Keratinocyte (primary cell): ENCODE measurements around the gene CFC1. TPM values are rescaled to one million over a fixed set of nuclear protein-coding genes. Genes with fewer than 3 reads are reported as not detected.
"Not testable (repeated sequence)": the region's sequence is repeated elsewhere in the genome, so short reads cannot be mapped to it uniquely, and the experiment has no call there.

Experiments
- DNase-seq: peaks from one replicate; pipeline ENCODE4 v3.0.0-alpha.2; 2011; ENCODE audit warnings: low read depth, missing footprints, low spot score
- FAIRE-seq: peaks from 2 replicates; lab custom pipeline; 2011; peaks lifted over from hg19 to GRCh38; lab: Jason Lieb, UNC
- H2AFZ ChIP-seq: 2 replicates; pipeline ENCODE4 v1.6.0; 2012; ENCODE audit warnings: low read length, control low read depth, inconsistent platforms; ENCODE audit not compliant: control insufficient read depth
- H3K27ac ChIP-seq: 2 replicates; pipeline ENCODE4 v1.5.1; 2011; ENCODE audit warnings: low read length; ENCODE audit not compliant: control insufficient read depth, insufficient read depth
- H3K27me3 ChIP-seq: 3 replicates; pipeline ENCODE4 v1.6.0; 2011; ENCODE audit warnings: low read length; ENCODE audit not compliant: control insufficient read depth, insufficient read depth; ENCODE audit errors: extremely low read depth
- H3K36me3 ChIP-seq, 2 experiments: 2 replicates in 1 of 2; 3 replicates in 1 of 2; pipeline ENCODE4 v1.5.1; 2011; ENCODE audit warnings: low read length in 2 of 2, mild to moderate bottlenecking in 1 of 2; ENCODE audit not compliant: control insufficient read depth in 2 of 2, insufficient read depth in 2 of 2; ENCODE audit errors: extremely low read depth in 1 of 2
- H3K4me1 ChIP-seq: 3 replicates; pipeline ENCODE4 v1.5.1; 2011; ENCODE audit warnings: low read length; ENCODE audit not compliant: control insufficient read depth, insufficient read depth; ENCODE audit errors: extremely low read depth
- H3K4me2 ChIP-seq: 3 replicates; pipeline ENCODE4 v1.6.0; 2011; ENCODE audit warnings: low read depth, low read length; ENCODE audit not compliant: control insufficient read depth, insufficient read depth; ENCODE audit errors: extremely low read depth
- H3K4me3 ChIP-seq, 3 experiments: fragments of 200-600 bp in 1 of 3; sonication (generic) in 1 of 3; 2 replicates in 2 of 3; 3 replicates in 1 of 3; pipeline ENCODE4 v1.5.1; 2011 to 2016; ENCODE audit warnings: low read length in 3 of 3, mild to moderate bottlenecking in 3 of 3, control low read depth in 2 of 3, inconsistent platforms in 1 of 3, low read depth in 1 of 3, mixed read lengths in 1 of 3, mixed run types in 1 of 3, moderate library complexity in 1 of 3; ENCODE audit not compliant: control insufficient read depth in 2 of 3, insufficient read depth in 2 of 3; ENCODE audit errors: extremely low read depth in 1 of 3
- H3K79me2 ChIP-seq: 2 replicates; pipeline ENCODE4 v1.6.0; 2012; ENCODE audit warnings: low read length; ENCODE audit not compliant: control insufficient read depth, insufficient read depth
- H3K9ac ChIP-seq: 3 replicates; pipeline ENCODE4 v1.6.0; 2011; ENCODE audit warnings: low read length; ENCODE audit not compliant: control insufficient read depth, insufficient read depth; ENCODE audit errors: extremely low read depth
- H3K9me1 ChIP-seq: 3 replicates; pipeline ENCODE4 v1.6.0; 2011; ENCODE audit warnings: low read length; ENCODE audit not compliant: control insufficient read depth, insufficient read depth; ENCODE audit errors: extremely low read depth
- H3K9me3 ChIP-seq: 2 replicates; pipeline ENCODE4 v1.5.1; 2012; ENCODE audit warnings: low read depth, low read length; ENCODE audit not compliant: control insufficient read depth
- H4K20me1 ChIP-seq: 3 replicates; pipeline ENCODE4 v1.6.0; 2011; ENCODE audit warnings: low read length; ENCODE audit not compliant: control insufficient read depth, insufficient read depth; ENCODE audit errors: extremely low read depth
- dilution Hi-C: fragments of 300-500 bp; cut with MboI; formaldehyde crosslinking; loops from one replicate; pipeline ENCODE4 v1.7.0; 2020; ENCODE audit warnings: low sequenced_read_pairs; ENCODE audit not compliant: extremely low pct_ligation_motif_present
- polyA plus RNA-seq, 5 experiments: library from polyadenylated mRNA; depleted of rRNA in 3 of 5; stranded (reverse) in 3 of 5; stranded (forward) in 1 of 5; unstranded in 1 of 5; fragments of >200 nt; gene quantifications; 1 replicate in 1 of 5; 2 replicates in 3 of 5; 3 replicates in 1 of 5; pipeline versions ENCODE4 v1.2.1 to v1.2.3, GENCODE V29; 2011 to 2012; ENCODE audit warnings: missing spikeins in 2 of 5, low read depth in 1 of 5, low replicate concordance in 1 of 5

Gene CFC1
- polyA plus RNA-seq, 1 donor (not counting 4 experiments of a cell fraction or from before 2014, with no cell fraction given) = not detected

DNA sequence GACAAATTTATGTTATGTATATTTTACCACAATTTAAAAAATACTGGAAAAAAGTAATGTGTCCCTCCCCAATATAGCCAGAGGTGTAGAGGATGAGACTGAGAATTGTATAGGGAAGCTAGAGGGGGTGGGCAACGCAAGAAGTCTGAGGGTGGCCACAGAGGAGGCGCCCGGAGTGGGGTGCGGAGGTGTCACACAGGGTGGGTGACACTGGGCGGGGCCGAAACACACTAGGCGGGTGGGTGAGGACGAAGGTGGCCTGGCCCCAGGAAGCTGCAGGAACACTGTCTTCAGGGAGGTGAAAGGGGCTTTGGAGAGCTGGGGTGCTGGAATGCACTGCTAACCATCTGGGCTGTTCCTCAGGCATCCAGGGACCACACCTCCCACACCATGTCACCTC lies 42.9 kb downstream of the CFC1 start:
- H3K79me2 ChIP-seq, H3K9ac ChIP-seq, DNase-seq, H3K27me3 ChIP-seq, H3K4me2 ChIP-seq, H3K4me1 ChIP-seq, H3K4me3 ChIP-seq, H3K36me3 ChIP-seq, H3K27ac ChIP-seq, FAIRE-seq, H4K20me1 ChIP-seq, H2AFZ ChIP-seq, dilution Hi-C loops, H3K9me3 ChIP-seq, H3K9me1 ChIP-seq: not testable (repeated sequence)

DNA sequence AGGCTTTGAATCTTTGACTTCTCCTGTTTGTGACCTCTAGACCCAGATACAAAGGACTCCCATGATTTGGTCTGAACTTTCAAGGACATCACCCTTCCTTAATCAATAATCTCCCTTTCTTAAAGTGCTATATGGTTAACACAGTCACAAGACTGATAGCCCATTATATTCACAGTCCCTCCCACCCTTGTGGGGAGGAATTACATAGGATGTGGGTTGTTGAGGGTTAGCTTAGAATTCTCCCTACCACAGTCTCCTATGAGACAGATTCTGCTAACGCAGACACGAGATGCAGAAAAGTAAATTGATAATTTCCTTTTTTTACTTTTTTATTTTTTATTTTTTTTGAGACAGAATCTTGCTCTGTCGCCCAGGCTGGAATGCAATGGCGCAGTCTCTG lies 45.2 kb downstream of the CFC1 start:
- H3K36me3 ChIP-seq, H2AFZ ChIP-seq, H4K20me1 ChIP-seq, H3K4me1 ChIP-seq, H3K9me3 ChIP-seq, DNase-seq, H3K4me3 ChIP-seq, H3K9me1 ChIP-seq, H3K9ac ChIP-seq, H3K27ac ChIP-seq, H3K79me2 ChIP-seq, H3K4me2 ChIP-seq, FAIRE-seq, H3K27me3 ChIP-seq, dilution Hi-C loops: not testable (repeated sequence)

DNA sequence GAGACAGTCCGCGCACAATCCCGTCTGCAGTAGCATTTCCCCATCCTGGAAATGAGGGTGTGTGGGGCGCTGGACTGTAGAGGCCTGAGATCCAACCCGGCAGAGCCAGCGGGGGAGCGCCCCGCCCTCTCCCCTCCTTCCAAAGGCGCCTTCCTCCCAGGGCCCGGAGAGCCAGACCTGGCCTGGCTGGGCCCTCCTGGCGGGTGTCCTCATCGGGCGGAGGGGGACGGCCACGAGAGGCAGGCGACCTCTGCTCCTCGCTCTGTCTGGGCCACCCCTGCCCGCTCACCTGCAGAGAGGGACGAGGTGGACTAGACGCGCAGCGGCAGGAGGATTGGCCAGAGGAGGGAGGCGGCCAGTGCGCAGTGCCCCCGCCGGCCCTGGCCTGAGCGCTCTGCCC lies 49.9 kb downstream of the CFC1 start:
- FAIRE-seq, H3K9me3 ChIP-seq, H3K36me3 ChIP-seq, H3K9ac ChIP-seq, DNase-seq, H3K4me2 ChIP-seq, H3K27me3 ChIP-seq, H3K4me1 ChIP-seq, H4K20me1 ChIP-seq, H3K27ac ChIP-seq, H3K79me2 ChIP-seq, H3K9me1 ChIP-seq, H2AFZ ChIP-seq, dilution Hi-C loops, H3K4me3 ChIP-seq: not testable (repeated sequence)

DNA sequence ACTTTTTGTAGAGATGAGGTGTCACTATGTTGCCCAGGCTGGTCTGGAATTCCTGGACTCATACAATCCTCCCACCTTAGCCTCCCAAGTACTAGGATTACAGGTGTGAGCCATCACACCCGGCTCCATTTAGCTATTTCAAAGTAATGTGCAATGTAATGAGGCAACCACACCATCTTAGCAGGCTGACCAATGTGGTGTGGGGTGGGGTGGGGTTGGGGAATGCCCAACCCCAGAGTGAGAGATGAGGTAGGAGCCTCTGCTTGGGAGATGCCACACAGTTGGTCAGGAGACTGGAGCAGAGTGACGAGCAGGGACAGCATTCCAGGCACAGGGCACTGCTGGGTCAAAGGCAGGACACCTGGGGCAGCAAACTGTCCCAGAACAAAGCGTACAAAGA lies 51.0 kb downstream of the CFC1 start:
- H3K27ac ChIP-seq, H3K4me2 ChIP-seq, H3K9ac ChIP-seq, H3K4me1 ChIP-seq, H3K79me2 ChIP-seq, H3K36me3 ChIP-seq, H3K4me3 ChIP-seq, H2AFZ ChIP-seq, H3K9me1 ChIP-seq, dilution Hi-C loops, FAIRE-seq, H4K20me1 ChIP-seq, H3K9me3 ChIP-seq, H3K27me3 ChIP-seq, DNase-seq: not testable (repeated sequence)

DNA sequence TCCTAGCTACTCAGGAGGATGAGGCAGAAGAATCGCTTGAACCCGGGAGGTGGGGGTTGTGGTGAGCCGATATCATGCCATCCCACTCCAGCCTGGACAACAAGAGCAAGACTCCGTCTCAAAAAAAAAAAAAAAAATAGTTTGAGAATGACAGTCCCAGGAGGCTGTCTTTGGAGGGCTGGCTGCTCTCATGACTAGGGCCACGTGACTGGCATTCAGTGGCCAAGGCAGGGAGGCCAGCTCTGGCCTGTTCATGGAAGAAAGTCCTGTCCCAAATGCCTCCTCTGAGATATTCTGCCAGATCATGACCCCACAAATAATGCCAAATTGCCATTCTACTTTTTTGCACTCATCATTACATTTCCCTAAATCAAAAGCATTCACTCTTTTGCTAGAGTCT lies 54.4 kb downstream of the CFC1 start:
- H2AFZ ChIP-seq, H3K27me3 ChIP-seq, H3K4me2 ChIP-seq, dilution Hi-C loops, H3K36me3 ChIP-seq, H3K79me2 ChIP-seq, H3K9me3 ChIP-seq, FAIRE-seq, H3K27ac ChIP-seq, H3K9ac ChIP-seq, H3K4me1 ChIP-seq, H4K20me1 ChIP-seq, H3K9me1 ChIP-seq, DNase-seq, H3K4me3 ChIP-seq: not testable (repeated sequence)
